Measurements from ENCODE around the gene TCFL5.

The TCFL5 gene

GRCh38 chr20:62895539-62895938, 33.9 kb upstream of the TCFL5 start:
- DNase-seq: no peak

- DNase-seq: no peak
Observed at GRCh38 chr20:62894261-62894660, 32.6 kb upstream of the TCFL5 start.

GRCh38 chr20:62893700-62894099, 32.1 kb upstream of the TCFL5 start:
- DNase-seq: no peak

- no peak for DNase-seq
Observed at GRCh38 chr20:62892348-62893304, 31.0 kb upstream of the TCFL5 start.

- DNase-seq: no peak
Observed at GRCh38 chr20:62891111-62891510, 29.5 kb upstream of the TCFL5 start.

- no peak for DNase-seq
Observed at GRCh38 chr20:62890444-62890843, 28.8 kb upstream of the TCFL5 start.

GRCh38 chr20:62889871-62890270, 28.2 kb upstream of the TCFL5 start:
- DNase-seq: no peak

GRCh38 chr20:62889411-62889810, 27.8 kb upstream of the TCFL5 start:
- no peak for DNase-seq

GRCh38 chr20:62888910-62889309, 27.3 kb upstream of the TCFL5 start:
- DNase-seq: no peak

- no peak for DNase-seq
Observed at GRCh38 chr20:62888406-62888805, 26.8 kb upstream of the TCFL5 start.

GRCh38 chr20:62887860-62888239, 26.2 kb upstream of the TCFL5 start:
- no peak for DNase-seq

GRCh38 chr20:62887152-62887859, 25.7 kb upstream of the TCFL5 start:
- peak; percentile 29 for DNase-seq

- DNase-seq: no peak
Observed at GRCh38 chr20:62886709-62887058, 25.1 kb upstream of the TCFL5 start.

GRCh38 chr20:62885896-62886708, 24.5 kb upstream of the TCFL5 start:
- DNase-seq: no peak

GRCh38 chr20:62885046-62885895, 23.6 kb upstream of the TCFL5 start:
- DNase-seq: no peak

- no peak for DNase-seq
Observed at GRCh38 chr20:62884556-62884955, 22.9 kb upstream of the TCFL5 start.

- DNase-seq: no peak
Observed at GRCh38 chr20:62882426-62882825, 20.8 kb upstream of the TCFL5 start.

- no peak for DNase-seq
Observed at GRCh38 chr20:62881662-62882395, 20.2 kb upstream of the TCFL5 start.

- no peak for DNase-seq
Observed at GRCh38 chr20:62880935-62881661, 19.5 kb upstream of the TCFL5 start.

- no peak for DNase-seq
Observed at GRCh38 chr20:62880147-62880934, 18.7 kb upstream of the TCFL5 start.
